ENCODE measurements around the gene RORB.

Gene RORB

DNA sequence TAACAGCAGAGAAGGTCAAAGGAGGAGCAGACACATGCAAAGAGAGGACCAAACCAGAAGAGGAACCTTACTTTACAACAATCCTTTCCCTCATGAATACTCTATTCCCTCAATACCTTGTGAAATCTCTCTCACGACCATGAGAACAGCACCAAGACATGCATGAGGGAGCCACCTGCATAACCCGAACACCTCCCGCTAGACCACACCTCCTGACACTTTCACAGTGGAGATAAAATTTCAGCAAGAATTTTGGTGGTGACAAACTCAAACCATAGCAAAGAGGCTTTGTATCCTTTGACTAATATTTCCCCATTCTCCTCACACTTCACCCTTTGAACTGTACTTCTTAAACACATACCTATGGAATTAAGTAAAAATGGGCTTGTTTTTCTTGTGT is 101.7 kb downstream of the RORB start:
- no peak for DNase-seq (ENCODE audit: low read depth)

DNA sequence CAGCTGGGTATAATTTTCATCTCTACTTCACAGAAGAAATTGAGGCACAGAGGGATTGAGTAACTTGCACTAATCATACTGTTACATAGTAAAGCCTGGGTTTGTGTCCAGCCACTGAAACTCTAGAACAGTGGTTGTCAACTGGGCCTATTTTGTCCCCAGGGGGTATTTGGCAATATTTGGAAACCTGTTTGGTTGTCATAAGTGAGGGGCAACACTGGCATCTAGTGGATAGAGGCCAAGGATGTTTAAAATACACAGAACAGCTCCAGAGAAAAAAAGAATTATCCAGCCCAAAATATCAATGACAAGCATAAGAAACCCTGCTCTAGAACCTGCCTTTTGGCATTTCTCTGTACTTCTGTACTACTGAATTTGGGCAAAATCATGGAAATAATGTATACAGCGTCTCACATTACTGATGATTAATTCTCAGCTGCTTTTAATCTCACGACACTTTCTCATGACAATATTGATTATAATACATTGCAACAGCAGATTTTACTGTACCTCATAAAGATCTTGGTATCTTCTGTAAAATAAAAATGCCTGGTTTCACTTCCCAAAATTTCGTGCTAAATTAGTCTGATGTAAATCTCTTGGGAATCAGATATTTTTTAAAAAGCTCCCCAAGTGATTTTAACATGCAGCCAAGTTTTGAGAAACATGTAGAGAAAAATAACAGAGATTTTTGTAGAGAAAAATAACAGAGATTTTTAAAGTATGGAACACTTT is 112.7 kb downstream of the RORB start:
- DNase-seq (ENCODE audit: low read depth), result no peak

DNA sequence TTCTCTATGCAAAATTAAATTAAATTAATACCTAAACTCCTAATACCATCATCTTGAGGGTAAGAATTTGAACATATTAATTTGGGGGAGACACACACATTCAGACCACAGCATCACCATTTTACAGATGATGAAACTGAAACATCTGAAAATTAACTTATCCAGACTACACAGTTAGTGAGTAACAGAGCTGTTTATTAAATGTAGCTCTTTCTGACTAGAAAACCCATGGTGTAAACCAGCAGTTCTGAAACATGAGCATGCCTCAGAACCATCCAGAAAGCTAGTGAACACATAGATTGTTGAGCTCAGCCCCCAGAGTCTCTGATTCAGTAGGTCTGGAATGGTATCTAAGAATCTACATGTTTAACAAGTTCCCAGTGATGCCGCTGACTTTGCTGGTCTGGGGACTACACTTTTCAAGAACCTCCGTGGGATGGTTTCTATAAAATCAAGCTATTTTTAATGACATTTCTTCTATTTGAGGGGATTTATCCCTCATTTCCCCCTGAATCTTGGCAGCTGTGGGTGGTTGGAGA is 113.5 kb downstream of the RORB start:
- DNase-seq (ENCODE audit: low read depth), result no peak

DNA sequence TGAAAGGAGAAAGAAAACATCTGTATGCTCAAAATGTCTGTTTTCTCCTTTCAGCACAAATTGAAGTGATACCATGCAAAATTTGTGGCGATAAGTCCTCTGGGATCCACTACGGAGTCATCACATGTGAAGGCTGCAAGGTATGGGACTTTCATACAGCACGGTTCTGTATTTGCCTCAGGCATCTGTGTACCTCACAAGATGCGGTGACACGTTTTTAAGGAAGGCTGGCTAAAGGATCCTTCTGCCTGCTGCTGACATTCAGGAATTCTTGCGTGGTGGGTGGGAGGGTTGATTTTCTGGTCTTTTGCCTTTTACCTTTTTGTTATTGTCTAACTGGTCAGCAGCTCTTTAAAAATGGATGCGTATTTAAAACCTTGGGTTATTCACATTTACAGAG is 133.1 kb downstream of the RORB start:
- DNase-seq (ENCODE audit: low read depth), result no peak

DNA sequence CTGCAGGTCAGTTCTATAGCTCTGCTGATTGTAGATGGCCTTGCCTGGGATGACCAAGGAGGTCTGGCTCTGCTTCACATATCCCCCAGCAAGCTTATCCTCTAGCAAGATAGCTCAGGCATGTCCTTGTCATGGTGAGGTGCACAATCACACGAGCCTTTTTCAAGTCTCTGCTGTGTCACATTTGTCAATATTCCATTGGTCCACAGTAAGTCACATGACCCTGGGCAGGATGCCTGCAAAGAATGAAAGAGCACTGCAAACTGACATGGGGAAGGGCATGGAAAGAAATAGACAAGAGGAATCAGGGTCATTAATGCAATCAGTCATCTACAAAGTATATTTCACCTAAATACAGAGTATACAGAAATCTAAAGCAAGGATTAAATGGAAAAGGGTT is 142.0 kb downstream of the RORB start:
- DNase-seq (ENCODE audit: low read depth), result no peak

DNA sequence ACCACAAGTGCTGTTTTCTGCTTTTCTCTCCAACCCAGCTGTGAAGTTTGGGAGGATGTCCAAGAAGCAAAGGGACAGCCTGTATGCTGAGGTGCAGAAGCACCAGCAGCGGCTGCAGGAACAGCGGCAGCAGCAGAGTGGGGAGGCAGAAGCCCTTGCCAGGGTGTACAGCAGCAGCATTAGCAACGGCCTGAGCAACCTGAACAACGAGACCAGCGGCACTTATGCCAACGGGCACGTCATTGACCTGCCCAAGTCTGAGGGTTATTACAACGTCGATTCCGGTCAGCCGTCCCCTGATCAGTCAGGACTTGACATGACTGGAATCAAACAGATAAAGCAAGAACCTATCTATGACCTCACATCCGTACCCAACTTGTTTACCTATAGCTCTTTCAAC is 145.2 kb downstream of the RORB start:
- DNase-seq (ENCODE audit: low read depth), result no peak

DNA sequence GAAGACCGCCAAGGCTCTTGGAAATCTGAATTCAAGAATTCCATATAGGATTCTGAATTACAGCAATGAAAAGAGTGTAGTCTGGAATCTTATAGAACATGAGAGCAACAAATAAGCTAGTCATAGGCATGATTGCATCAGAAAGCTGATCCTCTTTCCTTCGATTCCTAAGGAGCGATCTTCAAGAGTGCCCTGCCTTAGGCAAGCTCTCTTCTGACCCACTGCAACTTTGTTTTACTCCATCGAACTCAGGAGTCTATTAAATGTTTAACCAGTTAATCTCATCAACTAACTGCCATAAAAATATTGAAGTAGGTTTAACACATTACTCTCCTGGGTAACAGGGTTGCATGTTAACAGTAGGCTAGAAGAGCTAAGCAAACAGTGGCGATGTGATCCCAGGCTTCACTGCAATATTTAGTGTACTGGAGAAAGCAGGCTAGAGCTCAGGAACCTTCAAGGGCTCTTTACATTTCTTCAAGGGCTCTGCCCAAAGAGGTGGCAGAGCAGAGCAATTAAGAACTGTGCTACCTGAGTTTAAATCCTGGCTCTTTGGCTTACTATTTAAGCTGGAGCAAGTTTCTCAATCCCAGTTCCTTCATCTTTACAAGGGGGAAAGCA is 146.3 kb downstream of the RORB start:
- no peak for DNase-seq (ENCODE audit: low read depth)

DNA sequence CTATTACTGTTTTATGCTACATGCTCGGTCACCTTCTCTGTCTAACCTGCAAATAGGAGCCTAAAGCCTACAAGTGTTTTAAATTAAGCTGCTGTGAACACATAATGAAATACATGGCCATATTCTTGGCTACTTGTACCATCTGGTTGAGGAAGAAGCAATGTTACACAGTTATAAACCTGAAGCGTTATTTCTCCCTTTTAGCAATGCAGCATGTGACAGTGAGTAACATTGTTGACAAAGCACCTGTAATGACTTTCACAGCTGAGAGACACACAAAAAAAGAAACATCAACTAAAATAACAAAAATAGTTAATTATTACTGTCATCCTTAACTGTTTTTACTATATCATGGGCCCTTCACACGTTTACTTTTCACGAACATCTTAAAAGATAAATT is 146.9 kb downstream of the RORB start:
- DNase-seq (ENCODE audit: low read depth), result no peak

DNA sequence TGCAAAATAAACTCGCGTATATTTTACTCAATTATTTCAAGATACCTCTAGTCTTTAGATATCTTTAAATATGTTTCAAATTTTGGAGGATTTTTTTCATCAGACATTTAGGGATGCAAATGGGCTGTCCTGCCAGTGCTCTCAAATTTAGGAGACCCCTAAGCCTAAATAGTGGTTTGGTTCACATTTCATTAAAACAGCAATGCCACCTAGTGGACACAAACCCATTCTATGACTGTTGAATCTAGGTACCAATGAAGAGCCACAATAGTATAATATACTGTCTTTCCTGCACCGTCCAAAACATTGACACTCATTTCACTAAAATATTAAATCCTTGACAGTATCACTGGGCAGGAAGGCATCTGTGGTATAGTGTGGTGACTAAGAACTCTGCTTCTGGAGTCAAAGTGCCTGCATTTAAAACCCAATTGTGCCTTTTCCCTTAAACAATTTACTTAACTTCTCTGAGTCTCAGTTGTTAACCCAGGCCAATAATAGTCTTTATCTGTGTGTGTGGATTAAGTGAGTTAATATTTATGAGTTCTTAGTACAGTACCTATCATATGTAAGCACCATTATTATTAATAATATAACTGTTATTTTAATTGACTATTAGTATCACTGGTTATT is 148.0 kb downstream of the RORB start:
- no peak for DNase-seq (ENCODE audit: low read depth)

DNA sequence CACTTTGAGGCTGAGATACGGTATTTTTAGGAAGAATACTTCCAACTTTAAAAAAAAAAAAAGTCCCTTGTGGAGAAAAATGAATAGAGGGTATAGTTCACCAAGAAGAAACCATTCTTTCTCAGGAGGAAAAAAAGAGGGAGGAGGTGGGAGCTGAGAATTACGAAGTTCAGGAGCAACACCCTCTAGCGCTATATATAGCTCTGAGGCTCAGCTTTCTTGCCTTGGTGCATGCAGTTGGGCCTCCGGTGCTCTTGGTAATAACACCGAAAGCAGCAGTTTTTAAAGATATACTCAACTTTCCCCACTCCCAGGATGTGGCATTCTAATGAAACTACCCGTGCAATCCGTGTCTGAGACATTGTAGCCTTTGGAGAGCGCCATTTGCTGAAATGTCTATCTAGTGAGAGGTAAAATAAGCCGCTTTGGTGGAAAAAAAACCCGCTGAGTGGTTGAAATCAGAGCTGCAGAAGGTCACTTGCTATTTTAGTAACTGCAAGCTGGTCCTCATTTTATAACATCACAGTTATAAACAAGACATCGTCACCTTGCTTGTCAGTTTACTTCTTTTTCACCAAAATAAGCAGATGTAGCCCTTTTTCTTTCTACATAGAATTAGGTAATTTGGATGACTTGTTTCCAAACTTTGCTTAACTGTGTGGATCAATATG is 156.4 kb downstream of the RORB start:
- no peak for DNase-seq (ENCODE audit: low read depth)

DNA sequence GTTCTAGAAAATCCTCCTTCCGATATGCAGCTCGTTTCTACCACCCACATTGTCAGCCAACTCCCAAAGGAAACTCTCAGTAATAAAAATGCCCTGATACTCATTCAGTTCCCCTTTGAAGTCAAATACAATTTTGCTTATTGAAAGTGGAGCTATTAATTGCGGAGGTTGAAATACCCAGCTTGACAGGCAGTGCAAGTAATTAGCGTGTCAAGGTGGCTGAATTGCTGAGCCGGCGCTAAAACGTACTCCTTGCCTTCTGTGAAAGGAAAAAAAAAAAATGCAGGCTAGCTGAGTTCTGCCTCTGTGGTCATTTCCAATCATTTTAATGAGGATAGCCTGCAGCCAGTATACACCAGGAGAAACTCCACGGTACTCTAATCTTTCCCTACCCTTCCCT is 165.5 kb downstream of the RORB start:
- no peak for DNase-seq (ENCODE audit: low read depth)

DNA sequence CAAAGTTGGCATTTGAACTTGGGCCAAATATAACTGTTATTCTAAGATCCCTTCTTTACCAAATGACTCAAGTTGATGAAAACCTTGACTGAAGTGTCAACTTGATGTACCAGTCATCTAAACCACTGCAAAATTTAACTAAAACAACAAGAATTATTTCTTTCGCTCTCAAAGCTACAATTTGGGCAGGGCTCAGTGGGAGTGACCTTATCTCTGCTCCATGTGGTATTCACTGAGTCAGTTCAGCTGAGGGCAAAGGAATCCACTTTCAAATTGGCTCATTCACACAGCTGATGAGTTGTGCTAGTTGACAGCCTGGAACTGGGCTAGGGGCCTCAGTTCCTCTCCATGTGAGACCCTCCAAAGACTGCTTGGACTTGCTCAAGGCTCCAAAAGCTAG is 166.3 kb downstream of the RORB start:
- no peak for DNase-seq (ENCODE audit: low read depth)

DNA sequence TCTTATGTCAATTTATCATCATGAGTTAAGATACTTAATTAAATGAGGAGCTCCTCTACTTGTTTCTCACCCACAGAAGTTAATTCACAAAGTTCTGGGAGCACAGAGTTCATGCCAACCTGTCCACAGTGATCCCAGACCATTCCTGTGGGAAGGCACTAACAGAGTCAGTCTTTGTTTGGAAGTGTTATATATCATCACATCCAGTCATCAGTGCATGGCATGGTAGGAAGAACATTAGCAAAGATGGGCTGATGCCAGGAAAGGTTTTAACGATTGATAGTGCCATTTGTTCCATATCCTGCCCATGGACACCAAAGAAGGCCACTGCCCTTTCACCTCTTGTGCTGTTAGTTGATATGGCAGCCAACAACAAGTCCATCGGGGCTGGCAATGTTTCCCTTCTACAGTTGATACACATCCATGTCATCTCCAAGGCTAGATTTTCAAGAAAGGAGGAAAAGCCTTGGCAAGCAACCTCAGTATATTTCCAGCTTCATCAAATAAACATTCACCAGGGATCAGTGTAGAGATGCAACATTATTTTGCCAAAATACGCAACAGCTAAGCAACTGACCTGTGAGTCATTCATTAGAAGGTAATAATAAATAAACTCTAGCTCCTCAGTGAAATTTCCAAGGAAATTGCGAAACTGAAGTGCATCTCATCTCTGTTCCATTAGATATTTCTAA is 169.6 kb downstream of the RORB start:
- no peak for DNase-seq (ENCODE audit: low read depth)

DNA sequence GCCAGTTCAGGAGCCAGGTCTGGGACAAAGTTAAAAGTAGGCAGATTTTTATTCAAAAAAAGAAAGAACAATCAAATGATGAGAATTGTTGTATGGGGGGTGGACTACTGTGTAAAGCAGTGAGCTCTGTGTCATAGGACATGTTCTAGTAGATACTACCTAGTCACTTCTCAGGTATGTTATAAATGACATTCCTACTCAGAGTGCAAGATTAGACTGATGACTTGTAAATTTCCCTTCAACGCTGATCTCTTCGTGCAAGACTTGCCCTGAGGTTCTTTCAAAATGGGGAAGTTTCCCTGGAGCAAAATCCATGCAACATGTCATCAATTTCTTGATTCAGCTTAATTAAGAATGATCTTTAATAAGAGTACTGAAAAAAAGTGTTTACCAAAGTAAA is 175.1 kb downstream of the RORB start:
- DNase-seq (ENCODE audit: low read depth), result no peak

DNA sequence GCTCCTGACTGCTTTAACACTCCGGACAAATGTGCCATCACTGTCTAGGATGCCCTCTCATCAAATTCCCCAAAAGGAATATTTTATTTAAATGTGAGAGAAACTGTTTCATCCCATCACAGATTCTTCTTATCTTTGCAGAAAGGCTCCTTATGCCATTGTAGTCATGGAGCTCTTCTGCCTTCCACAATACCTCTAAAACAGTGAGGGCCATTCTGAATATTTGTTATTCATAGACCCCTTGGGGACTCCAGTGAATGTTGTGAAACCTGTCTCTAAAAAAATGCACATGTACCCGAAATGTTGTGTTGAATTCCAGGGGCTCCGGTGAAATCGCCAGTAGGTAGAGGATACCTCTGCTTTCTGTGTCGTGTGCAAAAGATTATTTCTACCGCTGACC is 176.9 kb downstream of the RORB start:
- DNase-seq (ENCODE audit: low read depth), result no peak

DNA sequence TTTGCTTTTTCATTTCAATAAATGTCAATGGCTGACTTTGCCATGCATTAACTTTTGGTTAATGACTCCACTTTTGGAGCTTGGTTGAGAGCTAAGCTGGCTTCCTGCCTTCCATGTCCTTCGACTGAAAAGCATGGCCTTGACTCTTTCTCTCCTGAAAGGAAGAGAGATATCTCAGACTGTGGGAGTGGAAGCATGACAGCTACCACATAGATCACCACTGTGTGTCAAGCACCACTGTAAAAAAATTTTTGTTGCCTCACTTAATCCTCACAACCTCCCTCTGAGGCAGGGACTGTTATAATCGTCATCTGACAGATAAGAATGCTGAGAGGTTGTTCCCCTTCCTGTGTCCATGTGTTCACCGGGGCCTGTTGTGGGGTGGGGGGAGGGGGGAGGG is 184.8 kb downstream of the RORB start:
- no peak for DNase-seq (ENCODE audit: low read depth)

DNA sequence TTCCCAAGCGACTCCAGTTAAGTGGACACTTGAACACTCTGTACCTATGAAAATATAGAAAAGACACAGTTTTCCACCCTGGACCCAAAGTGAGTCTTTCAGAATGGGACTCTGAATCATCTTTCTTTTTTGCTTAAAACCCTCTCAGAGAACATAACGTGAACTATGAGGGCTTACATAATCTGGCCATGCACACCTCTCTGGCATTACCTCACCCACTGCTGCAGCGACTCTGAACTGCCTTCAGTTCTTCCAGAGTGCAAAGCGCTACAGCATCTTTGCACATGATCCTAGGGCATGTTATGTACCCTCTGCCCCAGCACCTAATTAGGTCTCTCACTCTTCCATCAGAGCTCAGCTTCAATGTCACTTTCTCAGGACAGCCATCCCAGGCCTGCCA is 186.2 kb downstream of the RORB start:
- no peak for DNase-seq (ENCODE audit: low read depth)

DNA sequence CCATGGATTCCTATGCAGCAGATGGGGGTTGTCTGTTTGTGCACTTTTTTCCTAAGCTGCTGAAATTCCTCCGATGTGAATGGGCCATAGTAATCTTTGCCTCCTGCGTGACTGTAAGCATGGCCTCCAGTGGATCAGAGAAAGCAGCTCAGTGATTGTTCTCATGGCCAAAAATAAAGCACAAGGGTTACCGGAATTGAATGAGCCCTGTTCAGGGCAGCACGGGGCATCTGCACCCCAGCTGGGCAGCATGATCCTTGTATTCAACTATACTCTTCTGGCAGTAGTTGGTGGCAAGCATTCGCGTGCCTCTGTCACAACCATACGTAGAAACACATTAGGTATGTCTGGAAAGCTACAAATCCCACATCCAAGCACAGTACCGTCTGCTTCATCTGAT is 193.9 kb downstream of the RORB start:
- DNase-seq (ENCODE audit: low read depth), result no peak

DNA sequence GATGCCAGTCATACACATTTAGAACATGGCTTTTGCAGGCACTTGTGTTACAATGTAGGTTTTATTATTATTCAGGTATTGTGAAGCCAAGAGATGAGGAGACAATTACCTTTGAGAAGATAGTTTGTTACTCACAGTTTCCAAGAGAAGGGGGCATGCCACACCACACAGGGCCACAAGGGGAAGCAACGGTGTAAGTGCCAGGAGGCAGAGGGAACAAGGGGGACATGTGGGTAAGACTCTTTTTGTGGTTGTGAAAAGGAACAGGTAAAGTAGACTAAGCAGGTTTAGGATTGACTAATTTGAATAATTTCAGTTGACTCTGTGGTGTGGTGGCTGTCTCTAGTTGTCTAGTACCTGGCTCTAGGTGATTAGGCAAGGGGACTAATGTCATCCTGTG is 199.4 kb downstream of the RORB start:
- DNase-seq (ENCODE audit: low read depth), result no peak

DNA sequence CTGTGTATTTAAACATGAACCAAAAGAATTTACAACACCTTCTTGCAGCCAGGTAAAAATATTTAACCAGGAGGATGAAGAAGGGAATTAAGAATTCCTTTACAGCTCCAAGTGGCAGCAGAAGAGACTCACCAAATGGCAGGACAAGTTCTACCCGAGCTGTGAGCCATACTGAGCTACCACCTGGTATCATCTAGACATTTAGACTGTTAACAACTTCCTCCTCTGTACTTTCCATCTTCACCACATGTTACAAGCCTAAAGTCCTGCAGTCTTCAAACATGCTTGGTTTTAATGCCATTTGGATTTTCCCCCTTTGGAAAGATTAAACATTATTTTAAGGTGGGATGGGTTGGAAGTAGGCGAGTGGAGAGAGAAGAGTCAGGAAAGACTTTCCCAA is 200.4 kb downstream of the RORB start:
- no peak for DNase-seq (ENCODE audit: low read depth)

DNA sequence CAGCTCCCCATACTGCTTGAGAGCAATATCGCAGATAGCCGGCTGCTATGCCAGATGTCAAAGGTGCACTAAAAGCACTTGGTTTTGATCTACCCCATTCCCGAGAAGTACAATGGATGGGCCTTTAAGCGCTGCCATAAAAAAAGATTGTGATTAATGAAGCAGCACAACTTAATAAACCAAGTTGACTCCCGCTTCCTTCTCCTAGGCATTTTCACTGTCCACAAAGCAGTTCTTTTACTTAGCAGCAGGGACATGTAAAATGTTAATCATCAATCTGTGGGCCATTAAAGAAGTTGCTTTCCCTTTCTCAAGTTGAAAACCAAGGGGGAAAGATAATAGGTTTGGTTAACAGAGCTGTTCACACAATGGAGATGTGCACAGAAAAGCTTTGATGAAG is 214.2 kb downstream of the RORB start:
- DNase-seq (ENCODE audit: low read depth), result no peak

DNA sequence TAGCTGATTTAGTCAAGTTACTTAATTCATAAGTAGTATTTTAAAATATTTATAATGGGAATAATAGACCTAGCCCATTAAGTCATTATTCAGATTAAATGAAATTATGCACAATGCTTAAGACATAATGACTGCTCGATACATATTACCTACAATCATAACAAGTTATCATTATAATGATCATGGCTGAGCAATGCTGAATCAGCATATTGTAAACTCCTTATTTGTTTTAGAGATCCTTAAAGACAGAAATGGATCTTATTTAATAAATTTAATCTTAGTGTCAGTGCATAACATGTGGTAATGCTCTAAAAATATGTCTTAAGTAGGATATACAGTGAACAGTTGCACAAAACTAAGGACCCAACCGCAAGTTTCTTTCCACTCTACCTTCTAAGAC is 221.6 kb downstream of the RORB start:
- no peak for DNase-seq (ENCODE audit: low read depth)
